ENCODE data around the gene HBS1L.

DNA sequence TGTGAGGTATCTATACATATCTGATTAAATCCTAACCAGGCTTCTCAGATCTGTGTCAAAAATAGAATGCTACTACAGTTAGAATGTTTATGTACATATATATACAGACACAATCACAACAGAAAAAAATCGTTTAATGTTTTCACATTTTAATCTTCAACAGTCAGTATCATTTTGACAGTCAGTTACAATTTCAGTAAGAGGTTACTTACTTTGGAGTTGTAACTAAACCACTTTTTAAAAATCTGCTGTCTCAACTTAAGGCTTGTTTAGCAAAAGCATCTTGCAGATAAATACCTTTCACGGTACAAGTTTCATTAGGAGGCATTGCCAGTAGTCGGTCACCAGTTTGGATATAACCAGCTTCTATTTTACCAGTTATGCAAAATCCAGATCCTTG, 72.5 kb downstream of the HBS1L start:
- TF ChIP-seq, protein P1, sequence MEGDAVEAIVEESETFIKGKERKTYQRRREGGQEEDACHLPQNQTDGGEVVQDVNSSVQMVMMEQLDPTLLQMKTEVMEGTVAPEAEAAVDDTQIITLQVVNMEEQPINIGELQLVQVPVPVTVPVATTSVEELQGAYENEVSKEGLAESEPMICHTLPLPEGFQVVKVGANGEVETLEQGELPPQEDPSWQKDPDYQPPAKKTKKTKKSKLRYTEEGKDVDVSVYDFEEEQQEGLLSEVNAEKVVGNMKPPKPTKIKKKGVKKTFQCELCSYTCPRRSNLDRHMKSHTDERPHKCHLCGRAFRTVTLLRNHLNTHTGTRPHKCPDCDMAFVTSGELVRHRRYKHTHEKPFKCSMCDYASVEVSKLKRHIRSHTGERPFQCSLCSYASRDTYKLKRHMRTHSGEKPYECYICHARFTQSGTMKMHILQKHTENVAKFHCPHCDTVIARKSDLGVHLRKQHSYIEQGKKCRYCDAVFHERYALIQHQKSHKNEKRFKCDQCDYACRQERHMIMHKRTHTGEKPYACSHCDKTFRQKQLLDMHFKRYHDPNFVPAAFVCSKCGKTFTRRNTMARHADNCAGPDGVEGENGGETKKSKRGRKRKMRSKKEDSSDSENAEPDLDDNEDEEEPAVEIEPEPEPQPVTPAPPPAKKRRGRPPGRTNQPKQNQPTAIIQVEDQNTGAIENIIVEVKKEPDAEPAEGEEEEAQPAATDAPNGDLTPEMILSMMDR (IDR thresholded peaks at IDR 0.05; ENCODE audit: insufficient read depth, low read length), result no peak
- TF ChIP-seq SPI1 (IDR thresholded peaks at IDR 0.05; ENCODE audit: borderline replicate concordance, low read depth) (no peak), POLR2AphosphoS5 (IDR thresholded peaks at IDR 0.05; ENCODE audit: low read depth) (no peak), GABPA (IDR thresholded peaks at IDR 0.05; ENCODE audit: low read depth) (no peak)
- TF ChIP-seq, protein P2, sequence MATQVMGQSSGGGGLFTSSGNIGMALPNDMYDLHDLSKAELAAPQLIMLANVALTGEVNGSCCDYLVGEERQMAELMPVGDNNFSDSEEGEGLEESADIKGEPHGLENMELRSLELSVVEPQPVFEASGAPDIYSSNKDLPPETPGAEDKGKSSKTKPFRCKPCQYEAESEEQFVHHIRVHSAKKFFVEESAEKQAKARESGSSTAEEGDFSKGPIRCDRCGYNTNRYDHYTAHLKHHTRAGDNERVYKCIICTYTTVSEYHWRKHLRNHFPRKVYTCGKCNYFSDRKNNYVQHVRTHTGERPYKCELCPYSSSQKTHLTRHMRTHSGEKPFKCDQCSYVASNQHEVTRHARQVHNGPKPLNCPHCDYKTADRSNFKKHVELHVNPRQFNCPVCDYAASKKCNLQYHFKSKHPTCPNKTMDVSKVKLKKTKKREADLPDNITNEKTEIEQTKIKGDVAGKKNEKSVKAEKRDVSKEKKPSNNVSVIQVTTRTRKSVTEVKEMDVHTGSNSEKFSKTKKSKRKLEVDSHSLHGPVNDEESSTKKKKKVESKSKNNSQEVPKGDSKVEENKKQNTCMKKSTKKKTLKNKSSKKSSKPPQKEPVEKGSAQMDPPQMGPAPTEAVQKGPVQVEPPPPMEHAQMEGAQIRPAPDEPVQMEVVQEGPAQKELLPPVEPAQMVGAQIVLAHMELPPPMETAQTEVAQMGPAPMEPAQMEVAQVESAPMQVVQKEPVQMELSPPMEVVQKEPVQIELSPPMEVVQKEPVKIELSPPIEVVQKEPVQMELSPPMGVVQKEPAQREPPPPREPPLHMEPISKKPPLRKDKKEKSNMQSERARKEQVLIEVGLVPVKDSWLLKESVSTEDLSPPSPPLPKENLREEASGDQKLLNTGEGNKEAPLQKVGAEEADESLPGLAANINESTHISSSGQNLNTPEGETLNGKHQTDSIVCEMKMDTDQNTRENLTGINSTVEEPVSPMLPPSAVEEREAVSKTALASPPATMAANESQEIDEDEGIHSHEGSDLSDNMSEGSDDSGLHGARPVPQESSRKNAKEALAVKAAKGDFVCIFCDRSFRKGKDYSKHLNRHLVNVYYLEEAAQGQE (IDR thresholded peaks at IDR 0.05; ENCODE audit: insufficient replicate concordance, low read depth), result no peak

All from HL-60 (cell line).